GM21786 (cell line): ENCODE measurements around the gene CHGA.

ENCODE experiments used
- ATAC-seq: cut with Tn5 transposase; IDR thresholded peaks from one replicate; pipeline ENCODE4 v1.9.1; 2021; ENCODE audit not compliant: unreplicated experiment

CHGA gene

DNA sequence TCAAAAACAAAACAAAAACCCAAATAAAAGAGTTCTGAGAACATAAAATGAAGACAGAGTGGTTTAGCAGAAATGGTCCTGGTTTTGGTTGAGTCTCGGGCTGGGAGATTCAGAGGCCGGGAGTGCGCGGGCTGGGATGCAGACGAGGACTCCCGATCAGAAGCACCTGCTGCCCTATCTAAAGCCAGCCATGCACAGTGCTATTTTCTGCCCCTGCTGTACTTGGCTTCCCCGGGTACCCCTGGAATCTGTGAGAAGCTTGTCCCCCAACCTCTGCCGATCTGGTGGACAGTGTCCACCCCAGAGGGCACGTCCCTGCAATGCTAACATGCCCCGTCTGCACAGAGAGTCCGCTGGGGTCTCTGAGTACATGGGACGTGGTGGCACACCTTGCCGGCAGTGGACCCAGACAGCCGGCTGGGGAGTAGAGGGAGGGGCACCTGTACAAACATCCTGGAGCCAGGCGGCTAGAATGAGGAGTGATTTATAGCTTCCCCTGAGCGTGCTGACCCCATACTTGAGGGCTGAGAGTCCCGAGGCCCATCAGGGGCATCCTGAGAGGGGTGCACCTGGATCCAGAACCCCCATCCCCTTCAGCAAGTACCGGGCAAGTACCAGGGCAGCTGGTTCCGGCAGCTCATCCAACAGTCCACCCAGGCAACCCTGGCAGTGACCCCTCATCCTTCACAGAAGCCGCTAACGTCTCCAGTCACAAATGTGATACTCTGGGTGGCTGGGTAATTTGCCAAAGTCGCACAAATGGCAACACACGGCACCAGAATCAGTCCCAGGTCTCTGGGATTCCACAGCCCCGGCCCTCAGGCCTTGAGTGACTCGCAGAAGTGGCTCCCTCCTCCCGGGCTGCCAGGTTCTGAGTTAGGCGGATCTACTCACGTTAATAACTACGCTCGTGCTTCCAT is 37.1 kb downstream of the CHGA start:
- ATAC-seq = no peak

DNA sequence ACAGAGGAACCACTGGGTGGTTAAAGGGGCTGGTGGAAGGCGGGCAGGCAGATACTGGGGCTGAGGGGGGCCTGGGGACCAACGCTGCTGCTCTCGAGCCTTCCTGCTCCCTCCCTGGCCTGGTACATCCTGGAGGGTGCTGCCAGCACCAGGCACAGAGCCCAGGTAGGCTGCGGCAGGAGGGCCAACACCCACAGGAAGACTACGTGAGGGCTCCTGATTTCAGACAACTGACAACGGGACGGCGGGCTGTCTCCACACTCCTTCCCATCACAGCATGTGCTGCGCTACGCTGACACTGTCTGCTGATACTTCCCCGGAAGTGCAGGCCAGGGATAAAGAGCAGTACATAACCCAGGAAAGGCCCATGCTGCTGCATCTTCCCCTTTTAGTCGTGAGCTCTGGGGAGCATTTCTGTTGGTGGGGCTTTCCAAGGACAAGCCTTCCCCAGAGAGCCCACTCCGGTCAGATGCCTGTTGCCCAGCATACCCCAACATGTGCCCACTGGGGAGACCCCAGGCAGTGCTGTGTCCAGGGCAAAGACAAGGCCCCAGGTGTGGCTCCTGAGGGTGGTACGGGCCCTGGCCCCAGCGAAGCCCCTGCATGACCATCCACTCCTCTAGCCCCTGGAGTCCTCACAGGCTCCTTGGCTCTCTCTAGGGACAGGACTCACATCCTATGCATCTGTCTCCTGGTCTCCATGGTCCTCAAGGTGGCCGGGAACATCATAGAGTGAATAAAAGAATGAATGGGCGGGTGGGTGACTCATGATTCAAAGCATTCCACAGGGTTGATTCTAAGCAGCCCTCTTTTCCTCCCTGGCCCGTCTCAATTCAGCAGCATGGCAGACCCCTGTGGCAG is 38.0 kb downstream of the CHGA start:
- no peak for ATAC-seq

DNA sequence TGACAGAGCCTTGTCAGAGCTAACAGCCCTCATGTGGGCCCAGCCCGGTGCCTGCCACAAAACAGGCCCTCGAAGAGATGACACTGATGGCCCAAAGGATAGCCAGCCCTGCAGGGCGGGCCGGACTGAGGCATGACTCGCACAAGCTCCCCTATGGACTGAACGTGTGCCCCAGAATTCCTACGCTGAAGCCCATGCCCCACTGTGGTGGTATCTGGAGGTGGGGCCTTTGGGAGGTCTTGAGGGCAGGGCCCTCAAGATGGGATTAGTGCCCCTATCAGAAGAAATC is 38.6 kb downstream of the CHGA start:
- no peak for ATAC-seq

DNA sequence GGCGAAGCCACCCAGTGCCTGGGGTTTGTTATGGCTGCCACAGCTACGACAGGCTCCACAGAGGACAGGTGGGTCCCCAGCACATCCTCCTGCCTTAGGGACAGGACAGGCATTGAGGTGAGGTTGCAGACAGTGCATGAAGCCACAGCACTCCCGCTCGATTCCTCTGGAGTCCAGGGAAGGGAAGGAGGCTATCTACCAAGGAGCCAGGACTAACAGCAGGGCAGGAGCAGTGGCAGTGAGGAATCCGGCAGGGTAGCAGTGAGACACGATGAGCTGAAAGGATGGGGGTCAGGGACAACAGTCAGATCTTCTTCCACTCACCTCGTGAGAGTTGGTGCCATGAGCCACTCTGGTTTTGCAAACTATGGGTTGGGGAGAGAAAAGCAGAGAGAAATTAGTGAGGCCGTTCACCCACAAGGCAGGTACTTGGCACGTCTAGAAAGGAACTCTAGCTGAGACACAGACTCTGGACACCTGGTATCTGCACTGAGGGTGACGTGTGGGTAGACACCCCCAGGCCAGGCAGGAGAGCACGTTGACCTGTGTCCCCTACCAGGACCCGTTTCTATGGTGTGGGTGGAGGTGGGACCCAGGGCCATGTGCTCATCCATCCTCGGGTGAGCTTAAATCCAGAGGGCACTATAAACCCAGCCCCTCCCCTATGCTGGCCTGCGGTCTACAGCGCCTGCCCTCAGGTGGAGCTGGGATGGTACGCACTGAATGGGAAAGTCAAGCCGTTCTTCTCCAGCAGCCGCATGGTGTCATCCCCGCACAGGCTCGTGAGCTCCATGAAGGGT is 39.3 kb downstream of the CHGA start:
- no peak for ATAC-seq

DNA sequence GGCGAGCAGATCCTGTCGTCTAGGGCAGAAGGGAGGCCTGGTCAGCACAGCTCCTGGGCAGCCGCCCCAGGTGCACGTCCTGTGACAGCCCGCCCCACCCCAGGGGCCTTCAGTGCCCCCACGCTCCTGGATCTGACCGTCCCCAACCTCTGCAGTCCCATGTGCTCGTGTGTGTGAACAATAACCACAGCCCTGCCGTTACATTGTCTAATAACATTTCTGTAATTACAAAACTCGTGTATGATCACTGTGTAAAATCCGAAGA is 39.8 kb downstream of the CHGA start:
- no peak for ATAC-seq

DNA sequence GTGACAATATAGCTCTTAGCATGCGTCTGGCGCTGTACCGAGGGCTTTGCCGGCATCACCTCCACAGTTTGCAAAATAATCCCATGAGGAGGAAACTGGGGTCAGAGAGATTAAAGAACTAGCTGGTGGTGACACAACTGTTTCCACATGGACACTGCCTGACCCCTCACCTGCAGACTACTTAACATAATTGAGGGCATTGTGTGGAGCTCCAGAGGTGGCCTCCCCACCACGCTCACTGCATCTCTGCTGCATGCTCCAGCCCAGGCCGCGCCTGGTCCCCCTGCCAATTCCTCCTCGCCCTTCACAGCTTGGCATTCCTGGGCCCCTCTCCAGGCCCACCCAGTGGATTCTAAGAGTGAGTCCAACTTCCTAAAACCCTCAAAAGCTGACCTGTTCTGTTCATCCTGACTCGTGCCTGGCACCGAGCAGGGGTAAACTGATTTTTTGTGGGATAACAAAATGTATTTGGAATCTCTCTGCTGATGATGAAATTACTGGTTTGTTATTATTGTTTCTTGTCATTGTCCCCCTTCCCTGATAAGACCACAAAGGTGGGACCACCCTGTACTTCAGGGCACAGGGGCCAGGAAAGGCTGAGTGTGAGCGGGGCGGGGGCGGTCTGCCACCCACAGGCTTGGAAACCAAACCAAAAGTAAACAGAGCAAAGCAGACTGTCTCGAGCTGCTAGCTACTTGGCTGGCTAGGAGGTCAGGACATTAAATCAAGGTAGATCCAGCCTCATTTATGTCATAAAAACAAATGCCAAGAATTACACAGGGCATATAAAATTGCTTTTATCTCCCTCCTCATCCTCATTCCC is 40.6 kb downstream of the CHGA start:
- no peak for ATAC-seq

DNA sequence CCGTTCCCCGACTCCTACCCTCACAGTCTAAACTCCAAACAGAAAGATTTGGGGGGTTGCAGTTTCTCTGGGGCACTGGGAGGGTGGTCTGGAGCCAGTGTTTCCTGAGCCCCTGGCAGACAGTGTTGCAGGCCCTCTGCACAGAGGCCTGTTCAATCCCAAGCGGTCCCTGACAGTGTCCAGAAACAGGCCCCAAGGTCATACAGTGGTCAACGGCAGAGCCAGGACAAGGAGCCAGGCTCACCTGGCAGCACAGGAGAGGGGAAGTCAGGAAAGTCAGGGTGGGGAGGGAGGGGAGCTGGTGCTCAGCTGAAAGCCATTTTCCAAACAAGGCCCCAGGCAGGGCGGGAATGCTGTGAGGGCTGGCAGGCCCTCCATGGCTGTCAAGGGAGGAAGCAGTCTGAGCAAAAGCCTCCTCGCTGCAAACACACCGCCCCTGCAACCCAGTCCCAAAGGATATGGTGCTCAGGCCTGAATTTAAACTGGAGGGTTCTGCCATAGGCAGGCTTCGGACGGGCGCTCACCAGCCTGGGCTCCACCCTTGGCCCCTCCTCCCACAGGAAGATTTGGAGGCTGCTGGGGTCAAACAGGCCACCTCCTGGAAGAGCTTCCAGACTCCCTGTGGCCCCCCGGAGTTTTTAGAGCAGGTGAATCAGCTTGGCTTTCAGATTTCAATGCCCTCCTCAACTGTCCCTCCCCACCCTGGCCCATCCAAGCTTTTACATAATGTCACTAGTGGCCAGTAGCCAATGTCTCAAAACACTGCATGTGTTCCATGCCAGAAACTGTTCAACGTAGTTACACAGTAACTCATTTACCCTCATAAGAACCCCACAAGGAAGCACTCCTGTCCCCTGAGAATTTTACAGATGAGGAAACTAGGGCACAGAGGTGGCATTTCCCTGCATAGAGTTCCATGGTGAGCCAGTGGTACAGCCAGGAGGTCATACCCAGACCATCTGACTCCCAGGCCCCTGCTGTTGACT is 41.5 kb downstream of the CHGA start:
- ATAC-seq = no peak

DNA sequence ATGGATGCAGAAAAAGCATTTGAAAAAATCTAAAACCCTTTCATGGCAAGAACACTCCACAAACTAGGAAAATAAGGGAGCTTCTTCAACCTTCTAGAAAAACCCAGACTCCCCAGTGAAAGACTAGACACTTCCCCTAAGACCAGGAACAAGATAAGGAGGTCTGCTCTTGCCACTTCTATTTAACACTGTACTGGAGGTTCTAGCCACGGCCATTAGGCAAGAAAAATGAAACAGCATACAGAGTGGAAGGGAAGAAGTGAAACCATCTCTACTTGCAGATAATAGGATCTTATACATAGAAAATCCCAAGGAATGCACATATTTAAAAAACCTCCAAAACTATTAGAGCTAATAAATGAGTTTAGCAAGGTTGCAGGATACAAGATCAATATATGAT is 42.3 kb downstream of the CHGA start:
- ATAC-seq = no peak

DNA sequence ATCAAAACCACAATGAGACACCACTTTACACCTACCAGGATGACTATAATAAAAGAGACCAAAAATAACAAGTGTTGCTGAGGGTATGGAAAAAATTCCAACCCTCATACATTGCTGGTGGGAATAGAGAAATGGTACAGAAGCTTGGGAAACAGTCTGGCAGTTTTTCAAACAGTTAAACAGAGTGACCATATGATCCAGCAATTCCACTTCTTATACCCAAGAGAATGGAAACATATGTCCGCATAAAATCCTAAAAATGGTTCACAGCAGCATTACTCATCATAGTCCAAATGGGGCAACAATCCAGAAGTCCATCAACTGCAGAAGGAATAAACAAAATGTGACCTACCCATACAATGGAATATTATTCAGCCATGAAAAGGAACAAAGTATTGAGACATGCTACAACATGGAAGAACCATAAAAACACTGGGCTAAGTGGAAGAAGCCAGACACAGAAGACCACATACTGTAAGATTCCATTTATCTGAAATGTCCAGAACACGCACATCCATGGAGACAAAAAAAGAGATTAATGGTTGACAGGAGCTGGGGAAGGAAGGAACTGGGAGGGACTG is 44.5 kb downstream of the CHGA start:
- no peak for ATAC-seq

DNA sequence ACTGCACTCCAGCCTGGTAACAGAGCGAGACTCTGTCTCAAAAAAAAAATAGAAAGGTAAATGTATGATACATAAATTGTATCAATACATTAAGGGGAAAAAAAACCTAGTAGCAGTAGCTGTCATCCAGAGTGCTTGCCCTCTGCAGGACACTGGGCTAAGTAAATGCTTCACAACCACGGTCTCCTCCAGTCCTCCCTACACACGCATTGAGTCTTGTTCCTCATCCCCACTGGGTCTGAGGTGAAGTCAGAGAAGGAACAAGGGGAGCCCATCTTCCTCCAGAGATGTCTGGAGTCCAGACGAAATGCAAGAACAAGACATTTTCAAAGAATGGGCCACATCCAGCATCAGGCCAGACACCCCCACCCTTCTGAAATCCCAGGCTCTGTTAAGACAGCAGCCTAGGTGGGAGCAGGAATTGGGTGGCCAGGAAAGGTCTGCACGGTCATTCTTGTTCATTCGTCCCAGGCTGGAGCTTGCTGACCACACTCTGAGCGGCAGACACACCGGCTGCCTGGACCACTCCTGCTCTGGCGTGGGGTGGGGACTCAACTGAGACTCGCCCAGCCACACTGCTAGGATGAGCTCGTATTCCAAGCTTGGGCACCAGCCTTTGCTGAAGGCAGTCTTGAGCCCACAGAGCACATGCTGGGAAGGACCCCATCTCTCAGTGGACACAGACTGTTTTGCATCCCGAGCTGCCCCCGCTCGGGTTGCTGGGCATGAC is 45.5 kb downstream of the CHGA start:
- ATAC-seq = no peak

DNA sequence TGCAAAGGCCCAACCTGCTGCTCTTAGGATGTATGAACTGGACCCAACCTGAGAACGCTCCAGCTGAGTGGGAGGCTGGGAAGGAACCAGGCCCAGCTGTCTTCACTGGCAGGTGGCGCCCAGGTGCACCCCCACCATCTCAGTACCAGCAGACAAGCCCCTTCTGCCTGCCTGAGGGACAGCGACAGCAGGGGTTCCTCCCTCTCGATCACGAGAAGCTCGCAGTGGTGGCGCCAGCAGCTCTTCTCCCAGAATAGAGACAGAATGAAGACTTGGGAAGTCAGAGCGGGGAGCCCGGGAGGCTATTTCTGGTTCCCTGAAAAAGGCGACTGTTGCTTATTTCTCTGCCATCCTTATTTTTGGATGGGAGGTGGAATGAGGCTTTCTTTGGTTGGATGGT is 46.5 kb downstream of the CHGA start:
- ATAC-seq = no peak

DNA sequence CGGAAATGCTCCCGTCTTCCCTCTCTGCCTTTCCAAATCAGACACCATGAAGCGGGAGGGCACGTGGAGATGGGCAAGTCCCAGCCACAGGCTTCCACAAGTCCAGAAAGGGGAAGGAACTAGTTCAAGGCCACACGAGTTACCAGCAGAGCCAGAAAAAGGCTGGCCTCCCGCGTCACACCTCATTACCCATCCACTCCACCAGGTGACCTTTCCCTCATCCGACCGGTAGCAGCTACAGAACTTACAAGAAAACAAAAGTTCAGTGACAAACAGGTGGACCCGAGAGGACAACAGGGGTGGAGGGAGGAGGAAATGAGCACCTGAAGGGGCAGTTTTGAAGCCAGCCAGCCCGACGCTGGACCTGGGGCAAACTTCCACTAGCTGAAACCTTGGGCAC is 46.9 kb downstream of the CHGA start:
- no peak for ATAC-seq

DNA sequence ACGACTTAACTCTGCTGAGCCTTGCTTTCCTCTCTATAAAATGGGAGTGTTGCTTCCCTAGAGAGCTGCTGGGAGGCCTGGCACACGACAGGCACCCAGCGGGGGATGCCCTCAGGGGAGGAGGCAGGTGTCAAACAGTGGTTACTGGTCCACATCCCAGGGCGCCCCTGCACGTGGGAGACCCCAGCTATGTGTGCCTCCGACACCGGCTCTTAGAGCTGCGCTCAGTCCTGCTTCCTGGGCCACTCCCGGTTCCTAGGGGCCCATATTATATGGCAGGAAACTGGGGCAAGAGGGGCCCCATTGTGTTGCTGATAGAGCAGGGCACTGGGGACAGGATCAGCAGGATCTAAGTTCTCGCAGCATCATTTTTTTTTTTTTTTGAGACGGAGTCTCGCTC is 47.3 kb downstream of the CHGA start:
- ATAC-seq = no peak

DNA sequence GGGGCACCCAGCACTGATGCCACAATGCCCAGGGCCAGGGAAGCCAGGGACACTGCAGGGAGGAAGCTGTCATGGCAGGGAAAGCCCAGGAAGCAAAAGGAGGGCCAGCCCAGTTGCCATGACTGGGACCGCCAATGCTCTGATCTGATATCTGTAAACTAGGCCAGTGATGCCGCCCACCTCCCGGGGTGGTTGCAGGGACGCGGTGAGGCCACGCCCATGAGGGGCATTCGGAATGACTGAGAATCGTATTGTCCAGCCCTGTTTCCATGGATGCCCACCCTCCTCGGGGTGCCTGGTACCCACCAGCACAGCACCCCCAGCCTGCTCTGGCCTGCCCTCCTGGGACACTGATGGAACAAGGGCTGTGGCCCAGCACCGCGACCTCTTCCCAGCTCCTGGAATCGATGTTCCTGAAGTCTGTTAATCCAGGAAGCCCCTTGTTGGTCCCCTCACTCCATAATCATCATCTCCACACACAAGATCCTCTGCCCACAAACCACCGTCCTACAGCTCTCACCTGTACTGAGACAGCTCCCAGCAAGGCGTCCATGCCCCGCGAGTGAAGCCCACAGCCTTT is 48.7 kb downstream of the CHGA start:
- no peak for ATAC-seq

DNA sequence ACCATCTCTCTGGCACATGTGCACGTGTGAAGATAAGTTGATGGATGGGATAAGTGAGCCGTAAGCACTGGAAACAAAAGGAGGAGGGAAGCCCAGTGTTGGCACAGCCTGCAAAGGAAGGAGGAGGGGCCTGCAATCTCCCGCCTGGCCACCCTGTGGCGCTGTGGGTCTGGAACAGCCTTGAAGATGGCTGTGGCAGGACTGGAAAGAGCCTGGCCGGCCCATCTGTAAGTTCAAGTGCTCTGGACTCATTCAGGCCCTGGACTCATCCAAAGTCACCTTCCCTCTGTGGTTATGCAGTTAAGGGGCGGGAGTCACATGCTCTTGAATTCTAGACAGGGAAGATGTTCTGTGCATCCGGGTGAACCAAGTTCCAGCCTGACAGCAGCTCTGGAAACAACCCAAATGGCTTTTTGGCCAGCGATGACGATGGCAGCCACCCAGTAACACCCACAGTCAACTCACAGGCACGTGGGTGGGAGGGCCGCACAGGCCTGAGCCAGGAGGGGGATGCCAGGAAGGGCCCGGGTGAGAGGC is 50.4 kb downstream of the CHGA start:
- no peak for ATAC-seq

DNA sequence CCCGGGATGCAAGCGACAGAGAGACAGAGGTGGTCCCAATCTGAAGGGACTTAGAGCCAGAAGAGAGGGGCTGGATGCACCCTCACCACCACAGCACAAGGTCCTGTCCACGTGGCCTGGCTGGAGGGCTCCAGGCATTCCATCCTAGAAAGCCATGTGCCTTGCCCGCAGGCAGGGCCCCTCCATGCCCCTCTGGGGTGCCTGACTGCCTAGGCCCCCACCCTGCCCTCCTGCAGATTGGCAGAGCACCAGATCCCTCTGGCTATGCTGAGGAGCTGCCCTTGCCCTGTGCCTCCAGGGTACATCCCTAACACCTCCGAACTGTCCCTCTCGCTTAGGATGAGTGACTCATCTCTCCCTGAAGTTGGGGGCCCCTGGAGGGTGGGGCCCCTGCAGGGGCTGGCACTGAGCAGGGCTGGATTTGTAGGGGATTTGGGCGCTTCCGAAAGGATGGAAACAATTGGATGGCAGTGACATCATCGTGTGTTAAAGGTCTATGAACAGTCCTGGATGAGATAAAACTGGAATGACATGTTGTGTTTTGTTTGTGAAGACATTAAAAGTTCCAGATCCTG is 50.9 kb downstream of the CHGA start:
- no peak for ATAC-seq

DNA sequence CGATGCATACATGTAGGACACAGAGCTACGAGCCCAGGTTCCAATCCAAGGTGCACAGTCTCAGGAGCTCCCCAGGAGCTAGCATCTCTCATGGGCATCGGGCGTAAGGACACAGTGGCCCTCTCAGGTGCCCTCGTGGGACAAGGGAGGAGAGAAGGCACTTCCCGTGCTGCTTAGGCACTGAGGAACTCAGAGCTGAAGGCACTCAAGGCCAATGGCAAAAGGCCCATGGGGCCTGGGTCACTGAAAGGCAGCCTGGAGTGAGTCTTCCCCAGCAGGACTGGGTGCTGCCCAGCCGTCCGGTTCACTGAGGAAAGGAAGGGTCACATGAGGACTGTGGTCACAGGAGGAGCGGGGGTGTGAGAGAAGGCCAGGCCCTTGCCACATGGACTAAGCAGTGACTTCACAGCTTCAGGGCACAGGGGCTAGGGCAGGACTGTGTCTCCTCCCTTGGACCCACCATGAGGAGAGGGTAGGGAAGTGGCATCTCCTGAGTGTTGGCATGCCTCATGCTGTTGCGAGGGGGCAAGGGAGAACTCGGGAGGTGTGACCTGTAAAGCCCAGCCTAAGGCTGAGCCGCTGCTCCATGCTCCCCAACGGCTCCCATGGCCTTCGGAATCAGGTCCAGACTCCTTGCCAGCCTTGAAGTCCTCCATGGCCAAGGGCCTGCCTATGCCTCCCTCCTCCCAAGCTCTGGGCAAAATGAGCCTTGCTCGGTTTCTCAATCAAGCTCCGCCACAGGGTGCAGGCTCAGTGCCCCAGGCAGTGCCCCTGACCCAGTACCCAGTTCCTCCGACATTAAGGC is 51.8 kb downstream of the CHGA start:
- no peak for ATAC-seq
